Hepatocyte (in vitro differentiated cells): ENCODE measurements around the gene PLCL1. TPM values are rescaled to one million over a fixed set of nuclear protein-coding genes. Genes with fewer than 3 reads are reported as not detected.

Source experiments
- DNase-seq: peaks from one replicate; pipeline ENCODE4 v3.0.0-alpha.2; 2016; ENCODE audit warnings: low spot score
- H2AFZ ChIP-seq: fragments of 200-600 bp; sonication (generic); 2 replicates; pipeline ENCODE4 v1.6.0; 2016; ENCODE audit warnings: antibody characterized with exemption, mild to moderate bottlenecking
- H3K27ac ChIP-seq: fragments of 200-600 bp; sonication (generic); 2 replicates; pipeline ENCODE4 v1.5.1; 2016; ENCODE audit warnings: mild to moderate bottlenecking
- H3K27me3 ChIP-seq: fragments of 200-600 bp; sonication (generic); 2 replicates; pipeline ENCODE4 v1.6.1; 2016
- H3K36me3 ChIP-seq: fragments of 200-600 bp; sonication (generic); replicated peaks from 2 replicates; pipeline ENCODE4 v1.5.1; 2016; ENCODE audit warnings: low read depth; ENCODE audit not compliant: insufficient read depth
- H3K4me1 ChIP-seq: fragments of 200-600 bp; sonication (generic); 2 replicates; pipeline ENCODE4 v1.5.1; 2016; ENCODE audit warnings: mild to moderate bottlenecking, moderate library complexity; ENCODE audit not compliant: insufficient read depth
- H3K4me2 ChIP-seq: fragments of 200-600 bp; sonication (generic); 2 replicates; pipeline ENCODE4 v1.6.0; 2016
- H3K4me3 ChIP-seq: fragments of 200-600 bp; sonication (generic); 2 replicates; pipeline ENCODE4 v1.5.1; 2016; ENCODE audit warnings: mild to moderate bottlenecking
- H3K79me2 ChIP-seq: fragments of 200-600 bp; sonication (generic); 2 replicates; pipeline ENCODE4 v1.6.0; 2017; ENCODE audit warnings: mild to moderate bottlenecking
- H3K9me2 ChIP-seq: fragments of 200-600 bp; sonication (generic); replicated peaks from 2 replicates; pipeline ENCODE4 v1.6.0; 2017; ENCODE audit warnings: mild to moderate bottlenecking; ENCODE audit not compliant: insufficient read depth
- H3K9me3 ChIP-seq: fragments of 200-600 bp; sonication (generic); 2 replicates; pipeline ENCODE4 v1.5.1; 2016; ENCODE audit warnings: low read depth, mild to moderate bottlenecking
- H4K20me1 ChIP-seq: fragments of 200-600 bp; sonication (generic); 2 replicates; pipeline ENCODE4 v1.6.0; 2016; ENCODE audit warnings: mild to moderate bottlenecking; ENCODE audit not compliant: insufficient read depth, poor library complexity, severe bottlenecking
- CTCF ChIP-seq: fragments of 200-600 bp; sonication (generic); IDR thresholded peaks from 2 replicates; pipeline ENCODE4 v1.5.1; 2016; ENCODE audit warnings: antibody characterized with exemption, mild to moderate bottlenecking; ENCODE audit not compliant: poor library complexity
- EZH2 ChIP-seq: fragments of 200-600 bp; sonication (generic); IDR thresholded peaks from 2 replicates; pipeline ENCODE4 v1.6.1; 2016; ENCODE audit warnings: antibody characterized with exemption, mild to moderate bottlenecking, borderline replicate concordance
- EZH2phosphoT487 ChIP-seq: fragments of 200-600 bp; sonication (generic); IDR thresholded peaks from one replicate; pipeline ENCODE4 v1.6.1; 2018; ENCODE audit warnings: antibody characterized with exemption, mild to moderate bottlenecking, low read depth, moderate library complexity; ENCODE audit not compliant: unreplicated experiment, severe bottlenecking
- WGBS: methylation state at CpG from one replicate; pipeline ENCODE4 v1.1.6; 2016; ENCODE audit warnings: low lambda C conversion rate; ENCODE audit errors: missing lambda C conversion rate; 5-methylcytosine and 5-hydroxymethylcytosine counted together
- polyA plus RNA-seq: library from polyadenylated mRNA; unstranded; fragments of >200 nt; fragmentation: Nextera tagmentation; extraction: Ambion mirVana; gene quantifications from 2 replicates; pipeline ENCODE4 v1.2.1, GENCODE V29; 2016
- total RNA-seq: library from RNA; depleted of rRNA; stranded (reverse); fragments of >200 nt; gene quantifications from 2 replicates; pipeline ENCODE4 v1.2.3, GENCODE V29; 2014

PLCL1 gene
- total and polyA plus RNA-seq, 2 experiments from 2014 or later: 0.37 to 2.4 TPM

DNA sequence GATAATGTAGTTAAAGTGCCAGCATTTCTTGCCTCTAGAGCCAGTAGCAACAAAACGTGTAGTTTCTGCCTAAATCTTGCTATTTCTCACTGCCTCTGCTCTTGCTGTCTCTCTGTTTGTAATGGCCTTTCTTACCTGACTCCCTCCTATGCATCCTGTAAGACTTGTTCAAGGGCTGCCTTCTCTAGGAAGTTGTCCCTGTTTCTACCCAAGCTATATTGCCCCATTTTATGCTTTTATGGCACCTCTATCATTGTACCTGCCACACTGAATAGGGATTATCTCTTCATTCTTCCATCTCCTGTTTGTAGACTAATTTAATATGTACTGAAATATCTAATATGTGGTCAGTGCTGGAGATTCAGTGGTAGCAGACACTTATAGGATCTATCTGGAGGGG, 49.2 kb downstream of the PLCL1 start:
- no peak for DNase-seq
- no peaks in the 10 kb centered on the region for H3K9me2 ChIP-seq
- TF ChIP-seq EZH2: no peak
- no peak for TF ChIP-seq CTCF
- TF ChIP-seq EZH2phosphoT487: no peak

DNA sequence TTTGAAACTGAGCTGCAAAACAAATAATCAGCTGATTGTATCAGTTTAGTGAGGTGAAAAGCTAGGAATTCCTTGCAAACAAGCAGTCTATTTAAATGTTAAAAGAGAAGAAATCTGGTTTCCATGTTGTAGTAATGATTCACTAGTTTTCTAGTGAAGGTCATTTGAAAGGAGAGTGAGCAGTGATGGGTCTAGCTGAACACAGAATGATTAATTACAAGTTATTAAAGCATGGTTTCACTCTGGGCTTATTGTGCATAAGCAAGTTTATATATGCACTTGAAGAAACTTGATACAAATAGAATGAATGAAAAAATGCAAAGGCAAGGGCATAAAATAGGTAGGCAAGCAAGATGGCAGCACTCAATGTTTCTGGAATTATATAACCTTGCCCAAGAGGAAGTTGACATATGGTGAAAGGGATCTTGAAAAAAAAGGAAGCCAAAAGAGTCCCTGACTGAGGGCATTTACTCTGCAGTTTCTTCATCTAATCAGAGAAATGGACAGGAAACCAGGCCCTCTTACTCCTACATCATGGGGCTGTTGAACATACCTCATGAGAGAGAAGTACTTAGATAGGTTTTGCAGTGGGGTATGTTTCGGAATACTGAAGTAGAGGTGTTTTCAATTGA, 53.2 kb downstream of the PLCL1 start:
- Histone ChIP-seq H3K79me2 (no peaks in the 10 kb centered on the region), H2AFZ (no peak overlapping the region), H3K4me2 (no peak overlapping the region), H3K4me1 (no peaks in the 10 kb centered on the region), H3K27ac (no peak overlapping the region), H4K20me1 (no peaks in the 10 kb centered on the region), H3K9me3 (no peaks in the 10 kb centered on the region), H3K4me3 (no peak overlapping the region), H3K27me3 (no peaks in the 10 kb centered on the region), H3K36me3 (no peaks in the 10 kb centered on the region), H3K9me2 (no peaks in the 10 kb centered on the region)
- no peak for TF ChIP-seq EZH2phosphoT487
- TF ChIP-seq EZH2: no peak
- TF ChIP-seq CTCF: no peak
- no peak for DNase-seq
- 100% methylated on average over 1 of the region's 1 CpG for WGBS

More for the DNA sequence above, 49.2 kb downstream of the PLCL1 start:
- Histone ChIP-seq H3K9me3 (no peaks in the 10 kb centered on the region), H3K79me2 (no peaks in the 10 kb centered on the region), H3K4me1 (no peaks in the 10 kb centered on the region), H4K20me1 (no peaks in the 10 kb centered on the region), H3K27me3 (peaks cover 3% of the 10 kb centered on the region), H3K27ac (no peak overlapping the region), H3K4me2 (no peak overlapping the region), H3K4me3 (no peak overlapping the region), H3K36me3 (no peaks in the 10 kb centered on the region), H2AFZ (no peak overlapping the region)
- 47% methylated on average over 1 of the region's 1 CpG for WGBS

- Histone ChIP-seq H3K4me1 (no peaks in the 10 kb centered on the region), H3K27ac (no peak overlapping the region)
- WGBS: 68% methylated on average over 3 of the region's 3 CpGs
These were observed 54.3 kb downstream of the PLCL1 start for GRCh38 chr2:197858607-197859140.

DNA sequence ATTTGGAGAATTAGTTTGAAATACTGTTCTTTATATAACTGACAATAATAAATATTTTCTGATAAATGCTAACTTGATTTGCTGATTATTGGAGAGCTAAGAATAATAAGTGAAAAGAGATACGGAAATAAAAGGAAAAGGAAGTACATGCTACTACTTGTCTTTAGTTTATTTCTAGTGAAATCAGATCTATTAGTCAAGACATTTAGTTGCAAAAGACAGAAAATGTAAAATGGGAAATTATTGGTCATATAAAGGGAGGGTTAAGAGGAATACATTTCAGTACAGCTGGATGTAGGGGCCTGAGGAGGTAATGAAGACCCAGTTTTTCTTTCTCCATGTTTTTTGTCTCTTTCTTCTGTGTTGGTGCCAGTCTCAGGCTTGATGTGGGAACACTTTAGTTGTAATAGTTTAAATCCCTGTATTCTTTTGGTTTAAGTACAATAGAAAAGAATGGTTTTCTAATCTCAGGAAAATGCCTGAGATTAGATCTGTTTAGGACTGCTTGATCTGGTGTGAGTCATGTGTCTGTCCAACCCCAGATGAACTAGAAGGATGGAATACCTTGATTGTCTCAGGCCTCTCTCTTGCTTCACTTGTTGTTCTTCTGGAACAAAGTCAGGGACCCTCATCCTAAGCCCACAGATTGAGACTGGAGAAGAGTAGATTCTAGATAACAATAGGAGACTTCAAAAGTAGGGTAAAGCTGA, 58.0 kb downstream of the PLCL1 start:
- Histone ChIP-seq H3K4me1 (no peaks in the 10 kb centered on the region), H3K27ac (no peak overlapping the region), H3K4me2 (no peak overlapping the region), H3K27me3 (no peaks in the 10 kb centered on the region), H3K9me2 (no peaks in the 10 kb centered on the region), H3K36me3 (no peaks in the 10 kb centered on the region), H3K4me3 (no peak overlapping the region), H2AFZ (no peak overlapping the region), H3K79me2 (no peaks in the 10 kb centered on the region), H4K20me1 (no peaks in the 10 kb centered on the region), H3K9me3 (no peaks in the 10 kb centered on the region)
- 100% methylated on average over 1 of the region's 1 CpG for WGBS
- no peak for TF ChIP-seq CTCF
- no peak for TF ChIP-seq EZH2
- no peak for DNase-seq

More at GRCh38 chr2:197858607-197859140, 54.3 kb downstream of the PLCL1 start:
- no peaks in the 10 kb centered on the region for H3K9me2 ChIP-seq
- no peaks in the 10 kb centered on the region for H3K36me3 ChIP-seq
- H3K4me3 ChIP-seq: no peak overlapping the region
- H3K4me2 ChIP-seq: no peak overlapping the region
- no peak overlapping the region for H2AFZ ChIP-seq
- no peaks in the 10 kb centered on the region for H3K79me2 ChIP-seq
- DNase-seq: no peak
- TF ChIP-seq EZH2phosphoT487: no peak
- H3K27me3 ChIP-seq: no peaks in the 10 kb centered on the region
- no peaks in the 10 kb centered on the region for H4K20me1 ChIP-seq
- no peaks in the 10 kb centered on the region for H3K9me3 ChIP-seq
